GM23338 (cell line): ENCODE measurements around the gene RUNX1. TPM values are rescaled to one million over a fixed set of nuclear protein-coding genes. Genes with fewer than 3 reads are reported as not detected.

Source experiments
- ATAC-seq: fragments of 200-7000 bp; cut with Tn5 transposase; 3 replicates; pipeline ENCODE4 v1.9.1; 2020
- DNase-seq: peaks from one replicate; pipeline ENCODE4 v3.0.0-alpha.2; 2015; ENCODE audit warnings: low spot score
- H2AFZ ChIP-seq: fragments of 200-600 bp; sonication (generic); 2 replicates; pipeline ENCODE4 v1.8.0; 2016; ENCODE audit warnings: antibody characterized with exemption, mild to moderate bottlenecking, moderate library complexity
- H3F3A ChIP-seq: fragments of 200-600 bp; sonication (generic); replicated peaks from 2 replicates; pipeline ENCODE4 v1.8.0; 2017; ENCODE audit warnings: antibody characterized with exemption, mixed run types, low read depth
- H3K27ac ChIP-seq: fragments of 200-600 bp; sonication (generic); 2 replicates; pipeline ENCODE4 v1.6.1; 2016; ENCODE audit warnings: low read depth
- H3K27me3 ChIP-seq: fragments of 200-600 bp; sonication (generic); 2 replicates; pipeline ENCODE4 v1.8.0; 2016; ENCODE audit warnings: mild to moderate bottlenecking, mixed run types, moderate library complexity; ENCODE audit not compliant: insufficient read depth
- H3K36me3 ChIP-seq: fragments of 200-600 bp; sonication (generic); 2 replicates; pipeline ENCODE4 v1.8.0; 2016; ENCODE audit warnings: mild to moderate bottlenecking; ENCODE audit not compliant: insufficient read depth
- H3K4me1 ChIP-seq: fragments of 200-600 bp; sonication (generic); 2 replicates; pipeline ENCODE4 v1.8.0; 2016; ENCODE audit warnings: mild to moderate bottlenecking, moderate library complexity; ENCODE audit not compliant: insufficient read depth
- H3K4me2 ChIP-seq: fragments of 200-600 bp; sonication (generic); 2 replicates; pipeline ENCODE4 v1.7.1; 2017; ENCODE audit warnings: mixed run types
- H3K4me3 ChIP-seq: fragments of 200-600 bp; sonication (generic); 2 replicates; pipeline ENCODE4 v1.6.1; 2016; ENCODE audit warnings: mixed run types
- H3K79me2 ChIP-seq: fragments of 200-600 bp; sonication (generic); replicated peaks from 2 replicates; pipeline ENCODE4 v1.8.0; 2017; ENCODE audit warnings: mild to moderate bottlenecking; ENCODE audit not compliant: insufficient read depth
- H3K9me2 ChIP-seq: fragments of 200-600 bp; sonication (generic); 2 replicates; pipeline ENCODE4 v1.8.0; 2017; ENCODE audit not compliant: insufficient read depth
- H4K20me1 ChIP-seq: fragments of 200-600 bp; sonication (generic); replicated peaks from 2 replicates; pipeline ENCODE4 v1.8.0; 2017; ENCODE audit warnings: mild to moderate bottlenecking; ENCODE audit not compliant: insufficient read depth
- H3K27ac Mint-ChIP-seq: 2 replicates; pipeline ENCODE4 v1.8.0; 2020; ENCODE audit warnings: inconsistent platforms, mild to moderate bottlenecking, moderate library complexity, mixed read lengths
- H3K27me3 Mint-ChIP-seq: 3 replicates; pipeline ENCODE4 v1.8.0; 2022; ENCODE audit warnings: low read depth, mild to moderate bottlenecking, moderate library complexity, mixed read lengths, inconsistent platforms; ENCODE audit not compliant: insufficient read depth, poor library complexity
- H3K36me3 Mint-ChIP-seq: 3 replicates; pipeline ENCODE4 v1.8.0; 2021; ENCODE audit warnings: low read depth, mild to moderate bottlenecking, inconsistent platforms, moderate library complexity, mixed read lengths
- H3K4me1 Mint-ChIP-seq: 3 replicates; pipeline ENCODE4 v1.8.0; 2020; ENCODE audit warnings: mild to moderate bottlenecking, inconsistent platforms, mixed read lengths
- H3K4me3 Mint-ChIP-seq: 3 replicates; pipeline ENCODE4 v1.8.0; 2021; ENCODE audit warnings: moderate library complexity, mild to moderate bottlenecking, inconsistent platforms, mixed read lengths
- H3K9me3 Mint-ChIP-seq: 3 replicates; pipeline ENCODE4 v1.8.0; 2020; ENCODE audit warnings: moderate library complexity, mild to moderate bottlenecking, inconsistent platforms, mixed read lengths
- JUNB ChIP-seq: IDR thresholded peaks from one replicate; pipeline ENCODE4 v1.6.1; 2016; ENCODE audit warnings: antibody characterized with exemption; ENCODE audit not compliant: unreplicated experiment
- STAT1 ChIP-seq: IDR thresholded peaks from one replicate; pipeline ENCODE4 v1.6.1; 2016; ENCODE audit warnings: antibody characterized with exemption; ENCODE audit not compliant: unreplicated experiment
- ZNF331 ChIP-seq: fragments of 250-450 bp; sonication (Bioruptor Pico); IDR thresholded peaks from 2 replicates; pipeline ENCODE4 v1.5.0; 2020; ENCODE audit warnings: low read depth, mild to moderate bottlenecking, moderate library complexity
- polyA plus RNA-seq: library from polyadenylated mRNA; unstranded; fragments of >200 nt; fragmentation: Nextera tagmentation; extraction: Ambion mirVana; gene quantifications from 2 replicates; pipeline ENCODE4 v1.2.1, GENCODE V29; 2016
- total RNA-seq: library from RNA; depleted of rRNA; stranded (reverse); fragments of >200 nt; shearing (Covaris generic); gene quantifications from 2 replicates; pipeline ENCODE4 v1.2.3, GENCODE V29; 2014
- TF ChIP-seq, protein P1 (sequence below): IDR thresholded peaks from 2 replicates; pipeline ENCODE4 v1.6.1; 2016; ENCODE audit warnings: antibody characterized with exemption
- TF ChIP-seq, protein P2 (sequence below): fragments of 250-450 bp; sonication (Bioruptor Pico); IDR thresholded peaks from 2 replicates; pipeline ENCODE4 v1.5.0; 2020; ENCODE audit warnings: mild to moderate bottlenecking, moderate library complexity
- TF ChIP-seq, protein P3 (sequence below), 2 experiments: fragments of 200-600 bp in 1 of 2; sonication (generic) in 1 of 2; conservative IDR thresholded peaks; 2 replicates each; pipeline versions ENCODE4 v1.5.1 to v1.6.1; 2016 to 2017; ENCODE audit warnings: antibody characterized with exemption in 2 of 2, low read depth in 2 of 2, mild to moderate bottlenecking in 2 of 2, moderate library complexity in 1 of 2

The RUNX1 gene
- total and polyA plus RNA-seq, 2 experiments from 2014 or later = 0.29 to 1.1 TPM

- ATAC-seq (no peak), DNase-seq (no peak)
- no peaks in the 10 kb centered on the region for H3K36me3 Mint-ChIP-seq
- Histone ChIP-seq H3K79me2 (no peaks in the 10 kb centered on the region), H2AFZ (no peak overlapping the region), H4K20me1 (no peaks in the 10 kb centered on the region; the same call in 1 of the 2 replicates), H3K4me3 (no peak overlapping the region), H3K27me3 (no peaks in the 10 kb centered on the region), H3F3A (no peaks in the 10 kb centered on the region), H3K4me2 (no peak overlapping the region), H3K9me2 (no peaks in the 10 kb centered on the region), H3K4me1 (no peaks in the 10 kb centered on the region), H3K36me3 (no peaks in the 10 kb centered on the region), H3K27ac (no peak overlapping the region)
- peaks cover 8% of the 10 kb centered on the region; the same call in 2 of the 3 replicates for H3K4me1 Mint-ChIP-seq
- no peak overlapping the region for H3K27ac Mint-ChIP-seq
- no peaks in the 10 kb centered on the region for H3K27me3 Mint-ChIP-seq
- TF ChIP-seq JUNB (no peak), STAT1 (no peak), ZNF331 (CRISPR knock-in tag) (no peak)
- TF ChIP-seq, protein P1, sequence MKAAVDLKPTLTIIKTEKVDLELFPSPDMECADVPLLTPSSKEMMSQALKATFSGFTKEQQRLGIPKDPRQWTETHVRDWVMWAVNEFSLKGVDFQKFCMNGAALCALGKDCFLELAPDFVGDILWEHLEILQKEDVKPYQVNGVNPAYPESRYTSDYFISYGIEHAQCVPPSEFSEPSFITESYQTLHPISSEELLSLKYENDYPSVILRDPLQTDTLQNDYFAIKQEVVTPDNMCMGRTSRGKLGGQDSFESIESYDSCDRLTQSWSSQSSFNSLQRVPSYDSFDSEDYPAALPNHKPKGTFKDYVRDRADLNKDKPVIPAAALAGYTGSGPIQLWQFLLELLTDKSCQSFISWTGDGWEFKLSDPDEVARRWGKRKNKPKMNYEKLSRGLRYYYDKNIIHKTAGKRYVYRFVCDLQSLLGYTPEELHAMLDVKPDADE = no peak
- TF ChIP-seq, protein P2, sequence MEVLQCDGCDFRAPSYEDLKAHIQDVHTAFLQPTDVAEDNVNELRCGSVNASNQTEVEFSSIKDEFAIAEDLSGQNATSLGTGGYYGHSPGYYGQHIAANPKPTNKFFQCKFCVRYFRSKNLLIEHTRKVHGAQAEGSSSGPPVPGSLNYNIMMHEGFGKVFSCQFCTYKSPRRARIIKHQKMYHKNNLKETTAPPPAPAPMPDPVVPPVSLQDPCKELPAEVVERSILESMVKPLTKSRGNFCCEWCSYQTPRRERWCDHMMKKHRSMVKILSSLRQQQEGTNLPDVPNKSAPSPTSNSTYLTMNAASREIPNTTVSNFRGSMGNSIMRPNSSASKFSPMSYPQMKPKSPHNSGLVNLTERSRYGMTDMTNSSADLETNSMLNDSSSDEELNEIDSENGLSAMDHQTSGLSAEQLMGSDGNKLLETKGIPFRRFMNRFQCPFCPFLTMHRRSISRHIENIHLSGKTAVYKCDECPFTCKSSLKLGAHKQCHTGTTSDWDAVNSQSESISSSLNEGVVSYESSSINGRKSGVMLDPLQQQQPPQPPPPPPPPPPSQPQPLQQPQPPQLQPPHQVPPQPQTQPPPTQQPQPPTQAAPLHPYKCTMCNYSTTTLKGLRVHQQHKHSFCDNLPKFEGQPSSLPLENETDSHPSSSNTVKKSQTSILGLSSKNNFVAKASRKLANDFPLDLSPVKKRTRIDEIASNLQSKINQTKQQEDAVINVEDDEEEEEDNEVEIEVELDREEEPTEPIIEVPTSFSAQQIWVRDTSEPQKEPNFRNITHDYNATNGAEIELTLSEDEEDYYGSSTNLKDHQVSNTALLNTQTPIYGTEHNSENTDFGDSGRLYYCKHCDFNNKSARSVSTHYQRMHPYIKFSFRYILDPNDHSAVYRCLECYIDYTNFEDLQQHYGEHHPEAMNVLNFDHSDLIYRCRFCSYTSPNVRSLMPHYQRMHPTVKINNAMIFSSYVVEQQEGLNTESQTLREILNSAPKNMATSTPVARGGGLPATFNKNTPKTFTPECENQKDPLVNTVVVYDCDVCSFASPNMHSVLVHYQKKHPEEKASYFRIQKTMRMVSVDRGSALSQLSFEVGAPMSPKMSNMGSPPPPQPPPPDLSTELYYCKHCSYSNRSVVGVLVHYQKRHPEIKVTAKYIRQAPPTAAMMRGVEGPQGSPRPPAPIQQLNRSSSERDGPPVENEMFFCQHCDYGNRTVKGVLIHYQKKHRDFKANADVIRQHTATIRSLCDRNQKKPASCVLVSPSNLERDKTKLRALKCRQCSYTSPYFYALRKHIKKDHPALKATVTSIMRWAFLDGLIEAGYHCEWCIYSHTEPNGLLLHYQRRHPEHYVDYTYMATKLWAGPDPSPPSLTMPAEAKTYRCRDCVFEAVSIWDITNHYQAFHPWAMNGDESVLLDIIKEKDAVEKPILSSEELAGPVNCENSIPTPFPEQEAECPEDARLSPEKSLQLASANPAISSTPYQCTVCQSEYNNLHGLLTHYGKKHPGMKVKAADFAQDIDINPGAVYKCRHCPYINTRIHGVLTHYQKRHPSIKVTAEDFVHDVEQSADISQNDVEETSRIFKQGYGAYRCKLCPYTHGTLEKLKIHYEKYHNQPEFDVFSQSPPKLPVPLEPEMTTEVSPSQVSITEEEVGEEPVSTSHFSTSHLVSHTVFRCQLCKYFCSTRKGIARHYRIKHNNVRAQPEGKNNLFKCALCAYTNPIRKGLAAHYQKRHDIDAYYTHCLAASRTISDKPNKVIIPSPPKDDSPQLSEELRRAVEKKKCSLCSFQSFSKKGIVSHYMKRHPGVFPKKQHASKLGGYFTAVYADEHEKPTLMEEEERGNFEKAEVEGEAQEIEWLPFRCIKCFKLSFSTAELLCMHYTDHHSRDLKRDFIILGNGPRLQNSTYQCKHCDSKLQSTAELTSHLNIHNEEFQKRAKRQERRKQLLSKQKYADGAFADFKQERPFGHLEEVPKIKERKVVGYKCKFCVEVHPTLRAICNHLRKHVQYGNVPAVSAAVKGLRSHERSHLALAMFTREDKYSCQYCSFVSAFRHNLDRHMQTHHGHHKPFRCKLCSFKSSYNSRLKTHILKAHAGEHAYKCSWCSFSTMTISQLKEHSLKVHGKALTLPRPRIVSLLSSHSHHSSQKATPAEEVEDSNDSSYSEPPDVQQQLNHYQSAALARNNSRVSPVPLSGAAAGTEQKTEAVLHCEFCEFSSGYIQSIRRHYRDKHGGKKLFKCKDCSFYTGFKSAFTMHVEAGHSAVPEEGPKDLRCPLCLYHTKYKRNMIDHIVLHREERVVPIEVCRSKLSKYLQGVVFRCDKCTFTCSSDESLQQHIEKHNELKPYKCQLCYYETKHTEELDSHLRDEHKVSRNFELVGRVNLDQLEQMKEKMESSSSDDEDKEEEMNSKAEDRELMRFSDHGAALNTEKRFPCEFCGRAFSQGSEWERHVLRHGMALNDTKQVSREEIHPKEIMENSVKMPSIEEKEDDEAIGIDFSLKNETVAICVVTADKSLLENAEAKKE = no peak
- TF ChIP-seq, protein P3, sequence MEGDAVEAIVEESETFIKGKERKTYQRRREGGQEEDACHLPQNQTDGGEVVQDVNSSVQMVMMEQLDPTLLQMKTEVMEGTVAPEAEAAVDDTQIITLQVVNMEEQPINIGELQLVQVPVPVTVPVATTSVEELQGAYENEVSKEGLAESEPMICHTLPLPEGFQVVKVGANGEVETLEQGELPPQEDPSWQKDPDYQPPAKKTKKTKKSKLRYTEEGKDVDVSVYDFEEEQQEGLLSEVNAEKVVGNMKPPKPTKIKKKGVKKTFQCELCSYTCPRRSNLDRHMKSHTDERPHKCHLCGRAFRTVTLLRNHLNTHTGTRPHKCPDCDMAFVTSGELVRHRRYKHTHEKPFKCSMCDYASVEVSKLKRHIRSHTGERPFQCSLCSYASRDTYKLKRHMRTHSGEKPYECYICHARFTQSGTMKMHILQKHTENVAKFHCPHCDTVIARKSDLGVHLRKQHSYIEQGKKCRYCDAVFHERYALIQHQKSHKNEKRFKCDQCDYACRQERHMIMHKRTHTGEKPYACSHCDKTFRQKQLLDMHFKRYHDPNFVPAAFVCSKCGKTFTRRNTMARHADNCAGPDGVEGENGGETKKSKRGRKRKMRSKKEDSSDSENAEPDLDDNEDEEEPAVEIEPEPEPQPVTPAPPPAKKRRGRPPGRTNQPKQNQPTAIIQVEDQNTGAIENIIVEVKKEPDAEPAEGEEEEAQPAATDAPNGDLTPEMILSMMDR (conservative IDR thresholded peaks at IDR 0.05; ENCODE audit: low read depth in 2 of 2) = no peak
- no peaks in the 10 kb centered on the region for H3K9me3 Mint-ChIP-seq
- H3K4me3 Mint-ChIP-seq = no peak overlapping the region
These were observed 95.2 kb downstream of the RUNX1 start for GRCh38 chr21:34953950-34954349.
